CD4-positive, alpha-beta memory T cell (primary cell): ENCODE data around the gene LPAR3. TPM values are rescaled to one million over a fixed set of nuclear protein-coding genes. Genes with fewer than 3 reads are reported as not detected.
A peak's percentile ranks its signal among the peaks of the same experiment; 100 is the strongest.

Source experiments
- CTCF ChIA-PET: fragments of 350-600 bp; sonication (Branson Sonifier 250); formaldehyde crosslinking; loops from one replicate; lab custom pipeline; 2021; ENCODE audit warnings: inconsistent platforms; ENCODE audit not compliant: partially characterized antibody; lab: Charles Lee
- POLR2A ChIA-PET: fragments of 350-600 bp; sonication (Branson Sonifier 250); formaldehyde crosslinking; loops from one replicate; lab custom pipeline; 2021; ENCODE audit not compliant: partially characterized antibody; lab: Charles Lee
- DNase-seq, 5 donors: peaks; one replicate each; pipeline versions ENCODE4 v3.0.0 to v3.0.0-alpha.2; 2020 to 2022; ENCODE audit warnings: mixed read lengths in 1 of 5
- H3K27ac ChIP-seq: one replicate; pipeline ENCODE4 v1.7.0; 2013; ENCODE audit warnings: low read depth, low read length
- H3K27me3 ChIP-seq: 2 replicates; pipeline ENCODE4 v1.7.0; 2013; ENCODE audit warnings: mild to moderate bottlenecking, low read length, moderate library complexity; ENCODE audit not compliant: insufficient read depth
- H3K36me3 ChIP-seq: 2 replicates; pipeline ENCODE4 v1.7.0; 2013; ENCODE audit warnings: mild to moderate bottlenecking, low read length, moderate library complexity; ENCODE audit not compliant: insufficient read depth
- H3K4me1 ChIP-seq: 2 replicates; pipeline ENCODE4 v1.7.0; 2013; ENCODE audit warnings: mild to moderate bottlenecking, low read length, moderate library complexity; ENCODE audit not compliant: insufficient read depth
- H3K4me3 ChIP-seq, 2 donors: one replicate each; pipeline ENCODE4 v1.7.0; 2013; ENCODE audit warnings: low read length in 2 of 2, mild to moderate bottlenecking in 1 of 2
- H3K9me3 ChIP-seq, 2 donors: one replicate each; pipeline ENCODE4 v1.7.0; 2013; ENCODE audit warnings: low read length in 2 of 2, control low read depth in 1 of 2; ENCODE audit not compliant: control insufficient read depth in 1 of 2
- H3K27ac Mint-ChIP-seq, 7 donors: one replicate each; pipeline ENCODE4 v1.8.0; 2020 to 2021; ENCODE audit warnings: mixed read lengths in 7 of 7, mild to moderate bottlenecking in 6 of 7, inconsistent platforms in 3 of 7, moderate library complexity in 3 of 7
- H3K27me3 Mint-ChIP-seq, 2 donors: one replicate each; pipeline ENCODE4 v1.8.0; 2020 to 2021; ENCODE audit warnings: mixed read lengths in 2 of 2
- H3K36me3 Mint-ChIP-seq, 2 donors: one replicate each; pipeline ENCODE4 v1.8.0; 2020 to 2021; ENCODE audit warnings: mixed read lengths in 2 of 2, inconsistent platforms in 1 of 2, mild to moderate bottlenecking in 1 of 2
- H3K4me1 Mint-ChIP-seq, 4 donors: one replicate each; pipeline ENCODE4 v1.8.0; 2020 to 2021; ENCODE audit warnings: mixed read lengths in 4 of 4, mild to moderate bottlenecking in 1 of 4
- H3K4me3 Mint-ChIP-seq, 8 donors: one replicate each; pipeline ENCODE4 v1.8.0; 2020 to 2021; ENCODE audit warnings: mixed read lengths in 8 of 8, mild to moderate bottlenecking in 7 of 8, moderate library complexity in 6 of 8, inconsistent platforms in 3 of 8
- H3K9me3 Mint-ChIP-seq, 8 donors: one replicate each; pipeline ENCODE4 v1.8.0; 2020 to 2021; ENCODE audit warnings: mixed read lengths in 8 of 8, mild to moderate bottlenecking in 5 of 8, inconsistent platforms in 3 of 8, moderate library complexity in 1 of 8
- intact Hi-C: fragments of 100-400 bp; cut with micrococcal nuclease; formaldehyde crosslinking; loops from one replicate; pipeline ENCODE4 v1.15.1; 2023
- polyA plus RNA-seq, 2 donors: library from polyadenylated mRNA; unstranded; fragments of 300-500 nt; fragmentation: Illumina TruSeq; gene quantifications; one replicate each; pipeline ENCODE4 v1.2.3, GENCODE V29; 2021
- total RNA-seq, 2 experiments: library from RNA; stranded (reverse); gene quantifications; one replicate each; pipeline ENCODE4 v1.2.3, GENCODE V29; 2021

Gene LPAR3
- total and polyA plus RNA-seq, 4 experiments from 2014 or later, result 2.4 to 4.1 (median 3.1) TPM

- ChIA-PET POLR2A (no interaction called here), CTCF (interaction anchor here (1.1 to 3.7 kb wide), 3 partner anchors 8 to 18 kb away, joined by 4 to 33 read pairs (median 10); no protein-coding TSS in a partner anchor)
- H3K9me3 Mint-ChIP-seq, result no peaks in the 10 kb centered on the region
- no peaks in the 10 kb centered on the region for H3K9me3 ChIP-seq
- peaks cover 0 to 4% (median 2%) of the 10 kb centered on the region in 4 donors for H3K4me1 Mint-ChIP-seq
- intact Hi-C loops, result no loop called here
- no peak overlapping the region for H3K4me3 ChIP-seq
- H3K27me3 ChIP-seq, result peaks cover 5% of the 10 kb centered on the region
- H3K27ac Mint-ChIP-seq, result no peak overlapping the region
- peaks cover 8 to 17% of the 10 kb centered on the region in 2 donors for H3K27me3 Mint-ChIP-seq
- no peaks in the 10 kb centered on the region for H3K4me1 ChIP-seq
- no peak overlapping the region for H3K27ac ChIP-seq
- H3K36me3 Mint-ChIP-seq, result no peaks in the 10 kb centered on the region
- DNase-seq, result no peak
- H3K36me3 ChIP-seq, result no peaks in the 10 kb centered on the region
- no peak overlapping the region for H3K4me3 Mint-ChIP-seq
These were observed 128.9 kb downstream of the LPAR3 start for GRCh38 chr1:84763912-84764680.

- Histone ChIP-seq H3K27me3 (peaks cover 5% of the 10 kb centered on the region), H3K9me3 (no peaks in the 10 kb centered on the region), H3K4me3 (no peak overlapping the region), H3K36me3 (no peaks in the 10 kb centered on the region), H3K27ac (no peak overlapping the region), H3K4me1 (no peaks in the 10 kb centered on the region)
- H3K4me1 Mint-ChIP-seq, result peaks cover 2 to 12% (median 5%) of the 10 kb centered on the region in 4 donors
- H3K27me3 Mint-ChIP-seq, result peaks cover 10 to 17% of the 10 kb centered on the region in 2 donors
- H3K9me3 Mint-ChIP-seq, result no peaks in the 10 kb centered on the region
- CTCF ChIA-PET, result interaction anchor here (1.6 to 6.2 kb wide), 4 partner anchors 9 to 20 kb away, joined by 10 to 39 read pairs (median 24); no protein-coding TSS in a partner anchor
- H3K4me3 Mint-ChIP-seq, result no peak overlapping the region
- peak overlapping the region in 1 of 7 donors; percentile 50 for H3K27ac Mint-ChIP-seq
- intact Hi-C loops, result no loop called here
- POLR2A ChIA-PET, result no interaction called here
- no peak for DNase-seq
- no peaks in the 10 kb centered on the region for H3K36me3 Mint-ChIP-seq
These were observed 130.3 kb downstream of the LPAR3 start for GRCh38 chr1:84762664-84763063.

Other genes starting within 250 kb of the LPAR3 start
- 1 to 10 TPM; 7.5 to 8.3 TPM for gene SSX2IP, start 202.7 kb downstream of the LPAR3 start, total RNA-seq
- 10 to 100 TPM in 1 of 2 donors, 1 to 10 TPM in 1; 5.7 to 11.8 TPM for gene SSX2IP, start 202.7 kb downstream of the LPAR3 start, polyA plus RNA-seq
- 10 to 100 TPM; 16.8 to 20.3 TPM for gene MCOLN2, start 103.9 kb upstream of the LPAR3 start, total RNA-seq
- 10 to 100 TPM in 1 of 2 donors, 1 to 10 TPM in 1; 6.4 to 11.7 TPM for gene MCOLN2, start 103.9 kb upstream of the LPAR3 start, polyA plus RNA-seq
- gene MCOLN3, start 155.3 kb upstream of the LPAR3 start, total RNA-seq, result 1 to 10 TPM in 1 of 2 experiments, under 1 TPM in 1; 0.80 to 1.3 TPM
- 1 to 10 TPM; 3.2 to 4.3 TPM for gene MCOLN3, start 155.3 kb upstream of the LPAR3 start, polyA plus RNA-seq